ENCODE results near the gene PLAGL1. TPM values are rescaled to one million over a fixed set of nuclear protein-coding genes. Genes with fewer than 3 reads are reported as not detected.
A peak's percentile ranks its signal among the peaks of the same experiment; 100 is the strongest.

Gene PLAGL1
- total and polyA plus RNA-seq, 2 of the 8 experiments (the other 6 are each of a cell fraction or from before 2014, with no cell fraction given): 0.94 to 1.1 TPM

DNA sequence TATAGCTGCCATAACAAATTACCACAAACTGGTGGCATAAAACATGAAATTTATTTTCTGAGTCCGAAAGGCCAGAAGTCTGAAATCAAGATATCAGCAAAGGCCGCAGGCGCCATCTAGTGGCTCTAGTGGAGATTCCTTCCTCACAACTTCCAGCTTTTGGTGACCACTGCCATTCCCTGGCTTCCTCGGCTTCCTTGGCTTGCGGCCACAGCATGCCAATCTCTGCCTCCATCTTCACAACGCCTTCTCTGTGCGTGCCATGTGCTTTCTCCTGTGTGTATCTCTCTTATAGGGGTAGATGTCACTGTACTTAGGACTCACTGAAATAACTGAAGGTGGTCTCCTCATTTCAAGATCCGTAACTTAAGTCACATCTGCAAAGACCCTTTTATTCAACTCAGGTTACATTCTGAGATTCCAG, 5.4 kb upstream of the PLAGL1 start:
- no peak overlapping the region for H2AK5ac ChIP-seq (ENCODE audit: low read depth, low read length)
- no peak overlapping the region for H3K27ac ChIP-seq (ENCODE audit: low read depth, low read length)
- no peaks in the 10 kb centered on the region for H3K79me2 ChIP-seq (ENCODE audit: control insufficient read depth in 1 of 2, insufficient read depth in 2 of 2, low read length in 2 of 2)
- peaks cover 0 to 13% (median 10%) of the 10 kb centered on the region in 4 experiments; a peak in 6 of 7 replicates for H3K27me3 ChIP-seq (replicated peaks in 1 of 4; ENCODE audit: control insufficient read depth in 3 of 4, extremely low read depth in 1 of 4, insufficient read depth in 3 of 4, low read length in 3 of 4)
- H2AFZ ChIP-seq (ENCODE audit: low read length): no peak overlapping the region
- peaks cover 0 to 3% of the 10 kb centered on the region in 2 experiments; a peak in 2 of 4 replicates for H3K9me3 ChIP-seq (ENCODE audit: insufficient read depth in 2 of 2, low read depth in 1 of 2, low read length in 1 of 2)
- H3K23ac ChIP-seq (ENCODE audit: insufficient read length): no peak overlapping the region
- POLR2A ChIA-PET (ENCODE audit: partially characterized antibody): interaction anchor here (1.3 kb wide), 1 partner anchor 71 kb away, joined by 4 read pairs; no protein-coding TSS in a partner anchor
- H3K36me3 ChIP-seq (ENCODE audit: control insufficient read depth in 2 of 4, insufficient read depth in 4 of 4, low read length in 3 of 4): no peaks in the 10 kb centered on the region
- no peak overlapping the region for H2BK15ac ChIP-seq (ENCODE audit: low read length)
- CTCF ChIA-PET (ENCODE audit: partially characterized antibody): interaction anchor here (0.7 to 12.8 kb wide), 43 partner anchors 9 to 617 kb away, joined by 3 to 366 read pairs (median 5); partner anchors contain the start of gene LTV1
- no peak overlapping the region for H4K91ac ChIP-seq (replicated peaks; ENCODE audit: insufficient read length, low read length)
- H4K8ac ChIP-seq (ENCODE audit: extremely low read depth, insufficient read depth, low read length): no peak overlapping the region
- no peak overlapping the region for H2BK12ac ChIP-seq (ENCODE audit: low read depth, low read length)
- H4K20me1 ChIP-seq (replicated peaks in 1 of 2; ENCODE audit: control insufficient read depth in 1 of 2, insufficient read depth in 2 of 2, low read length in 2 of 2): no peaks in the 10 kb centered on the region
- H2BK5ac ChIP-seq (ENCODE audit: low read depth, low read length): no peak overlapping the region
- H3K4me3 ChIP-seq (ENCODE audit: extremely low read depth in 1 of 4, insufficient read depth in 2 of 4, low read depth in 3 of 4, low read length in 4 of 4): no peak overlapping the region
- no peaks in the 10 kb centered on the region for H3K79me1 ChIP-seq (ENCODE audit: low read depth, low read length)
- no peak overlapping the region for H3K14ac ChIP-seq (ENCODE audit: insufficient read length)
- WGBS, 2 experiments (ENCODE audit: extremely low coverage in 1 of 2, insufficient coverage in 1 of 2, insufficient read length in 1 of 2, insufficient replicate concordance in 2 of 2, low coverage in 1 of 2, low lambda C conversion rate in 2 of 2, missing lambda C conversion rate in 1 of 2): 38% methylated on average over 8 of the region's 8 CpGs; no CpG with 5 or more reads in 1 of the 2 experiments
- no peak overlapping the region for H3K4ac ChIP-seq (replicated peaks; ENCODE audit: insufficient read length, low read depth, low read length)
- FAIRE-seq: peak; percentile 91
- no peak overlapping the region for H2BK20ac ChIP-seq (ENCODE audit: low read length)
- H3K56ac ChIP-seq (replicated peaks; ENCODE audit: insufficient read length, low read depth, low read length): no peak overlapping the region
- H3K23me2 ChIP-seq (ENCODE audit: low read depth, low read length): no peaks in the 10 kb centered on the region; the same call in 1 of the 2 replicates
- peak in 1 of 2 experiments; percentile 77 for DNase-seq (ENCODE audit: low read depth in 1 of 2, low spot score in 2 of 2)
- no peak overlapping the region for H2BK120ac ChIP-seq (replicated peaks; ENCODE audit: low read depth, low read length)
- 0 out of 7 replicates have a peak, but pooled peaks cover 0 to 2% (median 0%) of the 10 kb centered on the region in 4 experiments for H3K4me1 ChIP-seq (replicated peaks in 1 of 4; ENCODE audit: control insufficient read depth in 3 of 4, insufficient read depth in 4 of 4, low read length in 3 of 4)
- H3K4me2 ChIP-seq (ENCODE audit: insufficient read depth in 1 of 2, low read depth in 2 of 2, low read length in 2 of 2): no peak overlapping the region
- no peak overlapping the region for H3K18ac ChIP-seq (ENCODE audit: extremely low read depth, low read length)
- no peak overlapping the region for H3K9ac ChIP-seq (replicated peaks in 1 of 4; ENCODE audit: extremely low read depth in 1 of 4, low read depth in 3 of 4, low read length in 3 of 4)
- no peak overlapping the region for H4K5ac ChIP-seq (ENCODE audit: insufficient read length, low read depth, low read length)
- peak; percentile 97 to 98 for TF ChIP-seq RAD21 (IDR thresholded peaks at IDR 0.05 in 1 of 2, conservative IDR thresholded peaks at IDR 0.05 in 1 of 2; ENCODE audit: low read depth in 2 of 2, low read length in 2 of 2)
- TF ChIP-seq TAF7 (optimal IDR thresholded peaks at IDR 0.05; ENCODE audit: borderline replicate concordance, low read depth, low read length): peak; percentile 48
- TF ChIP-seq YY1 (IDR thresholded peaks at IDR 0.05; ENCODE audit: low read depth, low read length): peak; percentile 82
- TF ChIP-seq TEAD4 (IDR thresholded peaks at IDR 0.05; ENCODE audit: low read depth, low read length): peak; percentile 47
- TF ChIP-seq, protein P1, sequence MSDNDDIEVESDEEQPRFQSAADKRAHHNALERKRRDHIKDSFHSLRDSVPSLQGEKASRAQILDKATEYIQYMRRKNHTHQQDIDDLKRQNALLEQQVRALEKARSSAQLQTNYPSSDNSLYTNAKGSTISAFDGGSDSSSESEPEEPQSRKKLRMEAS (IDR thresholded peaks at IDR 0.05): 0 out of 2 replicates have a peak, but pooled peaks have one; percentile 38
- no peak for TF ChIP-seq CHD2 (IDR thresholded peaks at IDR 0.05; ENCODE audit: low read length)
- TF ChIP-seq, protein P2, sequence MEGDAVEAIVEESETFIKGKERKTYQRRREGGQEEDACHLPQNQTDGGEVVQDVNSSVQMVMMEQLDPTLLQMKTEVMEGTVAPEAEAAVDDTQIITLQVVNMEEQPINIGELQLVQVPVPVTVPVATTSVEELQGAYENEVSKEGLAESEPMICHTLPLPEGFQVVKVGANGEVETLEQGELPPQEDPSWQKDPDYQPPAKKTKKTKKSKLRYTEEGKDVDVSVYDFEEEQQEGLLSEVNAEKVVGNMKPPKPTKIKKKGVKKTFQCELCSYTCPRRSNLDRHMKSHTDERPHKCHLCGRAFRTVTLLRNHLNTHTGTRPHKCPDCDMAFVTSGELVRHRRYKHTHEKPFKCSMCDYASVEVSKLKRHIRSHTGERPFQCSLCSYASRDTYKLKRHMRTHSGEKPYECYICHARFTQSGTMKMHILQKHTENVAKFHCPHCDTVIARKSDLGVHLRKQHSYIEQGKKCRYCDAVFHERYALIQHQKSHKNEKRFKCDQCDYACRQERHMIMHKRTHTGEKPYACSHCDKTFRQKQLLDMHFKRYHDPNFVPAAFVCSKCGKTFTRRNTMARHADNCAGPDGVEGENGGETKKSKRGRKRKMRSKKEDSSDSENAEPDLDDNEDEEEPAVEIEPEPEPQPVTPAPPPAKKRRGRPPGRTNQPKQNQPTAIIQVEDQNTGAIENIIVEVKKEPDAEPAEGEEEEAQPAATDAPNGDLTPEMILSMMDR (IDR thresholded peaks at IDR 0.05; ENCODE audit: control extremely low read depth in 1 of 3, insufficient read depth in 1 of 3, low read depth in 1 of 3, low read length in 3 of 3): peak; percentile 58 to 97 (median 90)
- peak; percentile 96 for TF ChIP-seq KDM1A (IDR thresholded peaks at IDR 0.05; ENCODE audit: borderline replicate concordance, low read length)
- TF ChIP-seq NANOG (IDR thresholded peaks at IDR 0.05; ENCODE audit: insufficient read depth, low read depth, low read length, poor library complexity, severe bottlenecking): no peak
- TF ChIP-seq BCL11A (IDR thresholded peaks at IDR 0.05; ENCODE audit: low read depth in 2 of 2, low read length in 2 of 2): no peak
